ENCODE data around the gene RAB13.

Gene RAB13

GRCh38 chr1:153932156-153933131 is 53.7 kb downstream of the RAB13 start:
- no peak for DNase-seq
